CD14-positive monocyte (primary cell): ENCODE measurements around the gene LCNL1. TPM values are rescaled to one million over a fixed set of nuclear protein-coding genes. Genes with fewer than 3 reads are reported as not detected.
"Not testable (repeated sequence)": the region's sequence is repeated elsewhere in the genome, so short reads cannot be mapped to it uniquely, and the experiment has no call there.

Experiments
- DNase-seq, 3 donors: peaks; one replicate each; pipeline ENCODE4 v3.0.0-alpha.2; 2011 to 2022
- H2AFZ ChIP-seq: 2 replicates; pipeline ENCODE4 v1.6.0; 2012; ENCODE audit warnings: mild to moderate bottlenecking, low read depth, low read length, inconsistent platforms; ENCODE audit not compliant: insufficient read depth, poor library complexity, severe bottlenecking
- H3K27ac ChIP-seq, 2 donors: 1 replicate in 1 of 2; 2 replicates in 1 of 2; pipeline ENCODE4 v1.5.1; 2012 to 2013; ENCODE audit warnings: low read length in 2 of 2, control low read depth in 1 of 2, inconsistent platforms in 1 of 2, low read depth in 1 of 2, mild to moderate bottlenecking in 1 of 2
- H3K27me3 ChIP-seq, 2 donors: one replicate each; pipeline versions ENCODE4 v1.6.0 to v1.6.1; 2011 to 2013; ENCODE audit warnings: low read length in 2 of 2; ENCODE audit not compliant: control insufficient read depth in 2 of 2, insufficient read depth in 2 of 2
- H3K36me3 ChIP-seq, 2 donors: replicated peaks in 1 of 2; 1 replicate in 1 of 2; 2 replicates in 1 of 2; pipeline versions ENCODE4 v1.5.1 to v1.6.1; 2012 to 2013; ENCODE audit warnings: low read length in 2 of 2, control low read depth in 1 of 2, inconsistent platforms in 1 of 2, mild to moderate bottlenecking in 1 of 2; ENCODE audit not compliant: insufficient read depth in 2 of 2, control insufficient read depth in 1 of 2
- H3K4me1 ChIP-seq, 2 donors: 1 replicate in 1 of 2; 2 replicates in 1 of 2; pipeline versions ENCODE4 v1.5.1 to v1.6.1; 2012 to 2013; ENCODE audit warnings: low read length in 2 of 2, control low read depth in 1 of 2, inconsistent platforms in 1 of 2, mild to moderate bottlenecking in 1 of 2, moderate library complexity in 1 of 2; ENCODE audit not compliant: insufficient read depth in 2 of 2, control insufficient read depth in 1 of 2
- H3K4me2 ChIP-seq: replicated peaks from 2 replicates; pipeline ENCODE3; 2012; ENCODE audit warnings: low read length, moderate library complexity, mild to moderate bottlenecking; ENCODE audit not compliant: poor library complexity, severe bottlenecking; ENCODE audit errors: extremely low read depth
- H3K4me3 ChIP-seq, 3 experiments: fragments of 200-600 bp in 1 of 3; sonication (generic) in 1 of 3; replicated peaks in 1 of 3; 1 replicate in 2 of 3; 2 replicates in 1 of 3; pipeline ENCODE4 v1.5.1; 2011 to 2013; ENCODE audit warnings: low read length in 3 of 3, mild to moderate bottlenecking in 3 of 3, control low read depth in 2 of 3, low read depth in 2 of 3, inconsistent platforms in 1 of 3, moderate library complexity in 1 of 3
- H3K79me2 ChIP-seq: 2 replicates; pipeline ENCODE4 v1.6.0; 2012; ENCODE audit warnings: mild to moderate bottlenecking, control low read depth, inconsistent platforms, low read length, moderate library complexity; ENCODE audit not compliant: insufficient read depth
- H3K9ac ChIP-seq: 2 replicates; pipeline ENCODE4 v1.6.0; 2017; ENCODE audit warnings: low read length, mild to moderate bottlenecking; ENCODE audit not compliant: insufficient read depth, poor library complexity, severe bottlenecking
- H3K9me3 ChIP-seq, 2 donors: replicated peaks in 1 of 2; 1 replicate in 1 of 2; 2 replicates in 1 of 2; pipeline versions ENCODE4 v1.5.1 to v1.6.1; 2012 to 2013; ENCODE audit warnings: low read length in 2 of 2, control low read depth in 1 of 2; ENCODE audit not compliant: control insufficient read depth in 1 of 2, insufficient read depth in 1 of 2
- H4K20me1 ChIP-seq: 2 replicates; pipeline ENCODE4 v1.6.0; 2012; ENCODE audit warnings: mild to moderate bottlenecking, low read length, control low read depth, moderate library complexity; ENCODE audit not compliant: insufficient read depth
- H3K27ac Mint-ChIP-seq, 7 donors: one replicate each; pipeline ENCODE4 v1.8.0; 2020; ENCODE audit warnings: mild to moderate bottlenecking in 7 of 7, mixed read lengths in 7 of 7, moderate library complexity in 6 of 7, inconsistent platforms in 2 of 7
- H3K27me3 Mint-ChIP-seq, 3 donors: one replicate each; pipeline ENCODE4 v1.8.0; 2021 to 2022; ENCODE audit warnings: low read depth in 3 of 3, mild to moderate bottlenecking in 3 of 3, mixed read lengths in 3 of 3, moderate library complexity in 3 of 3, inconsistent platforms in 1 of 3
- H3K36me3 Mint-ChIP-seq, 2 donors: one replicate each; pipeline ENCODE4 v1.8.0; 2020; ENCODE audit warnings: mixed read lengths in 2 of 2, inconsistent platforms in 1 of 2, mild to moderate bottlenecking in 1 of 2
- H3K4me1 Mint-ChIP-seq: one replicate; pipeline ENCODE4 v1.8.0; 2020; ENCODE audit warnings: mild to moderate bottlenecking, mixed read lengths
- H3K4me3 Mint-ChIP-seq, 2 donors: one replicate each; pipeline ENCODE4 v1.8.0; 2020; ENCODE audit warnings: mild to moderate bottlenecking in 2 of 2, mixed read lengths in 2 of 2, moderate library complexity in 1 of 2
- H3K9me3 Mint-ChIP-seq, 7 donors: one replicate each; pipeline ENCODE4 v1.8.0; 2020 to 2022; ENCODE audit warnings: mixed read lengths in 7 of 7, mild to moderate bottlenecking in 6 of 7, moderate library complexity in 6 of 7, inconsistent platforms in 2 of 7
- CTCF ChIP-seq: fragments of 200-600 bp; IDR thresholded peaks from one replicate; pipeline ENCODE4 v1.8.0; 2022; ENCODE audit warnings: antibody characterized with exemption, mild to moderate bottlenecking
- WGBS: methylation state at CpG from one replicate; pipeline ENCODE4 v1.1.5; 2013; ENCODE audit warnings: missing lambda C conversion rate; ENCODE audit not compliant: insufficient coverage; 5-methylcytosine and 5-hydroxymethylcytosine counted together
- intact Hi-C, 2 donors: fragments of 100-400 bp; cut with micrococcal nuclease; formaldehyde crosslinking; loops; one replicate each; pipeline versions ENCODE4 v1.15.0 to v1.15.1; 2023
- polyA plus RNA-seq, 3 donors: library from polyadenylated mRNA; depleted of rRNA in 1 of 3; unstranded in 2 of 3; stranded (reverse) in 1 of 3; fragments of 300-500 nt in 2 of 3; fragments of >200 nt in 1 of 3; fragmentation: Illumina TruSeq in 2 of 3; gene quantifications; 1 replicate in 2 of 3; 2 replicates in 1 of 3; pipeline ENCODE4 v1.2.3, GENCODE V29; 2012 to 2021

LCNL1 gene
- polyA plus RNA-seq, 3 donors = 0.04 TPM; not detected in 2

GRCh38 chr9:137004285-137004684, 21.5 kb downstream of the LCNL1 start:
- DNase-seq, H4K20me1 ChIP-seq, H3K36me3 ChIP-seq, H2AFZ ChIP-seq, H3K36me3 Mint-ChIP-seq, H3K9me3 ChIP-seq, H3K79me2 ChIP-seq, H3K4me3 ChIP-seq, H3K4me2 ChIP-seq, intact Hi-C loops, H3K27me3 ChIP-seq, H3K27me3 Mint-ChIP-seq, H3K9ac ChIP-seq, H3K4me3 Mint-ChIP-seq, H3K27ac Mint-ChIP-seq, H3K27ac ChIP-seq: not testable (repeated sequence)
- H3K4me1 ChIP-seq = peaks cover 29 to 30% of the 10 kb centered on the region in 2 donors
- TF ChIP-seq CTCF = peak; percentile 71
- Mint-ChIP-seq H3K4me1 (peaks cover 30% of the 10 kb centered on the region), H3K9me3 (peaks cover 4 to 16% (median 7%) of the 10 kb centered on the region in 7 donors)
- 21% methylated on average over 9 of the region's 17 CpGs for WGBS

GRCh38 chr9:137006116-137007003, 23.6 kb downstream of the LCNL1 start:
- Mint-ChIP-seq H3K27me3 (peaks cover 4 to 8% (median 5%) of the 10 kb centered on the region in 3 donors), H3K27ac (peak overlapping the region in 1 of 7 donors; percentile 38), H3K36me3 (peaks cover 2 to 7% of the 10 kb centered on the region in 2 donors), H3K4me1 (peaks cover 10% of the 10 kb centered on the region), H3K4me3 (no peak overlapping the region), H3K9me3 (peaks cover 4 to 16% (median 7%) of the 10 kb centered on the region in 7 donors)
- TF ChIP-seq CTCF = no peak
- Histone ChIP-seq H3K4me3 (no peak overlapping the region), H2AFZ (no peak overlapping the region), H4K20me1 (no peaks in the 10 kb centered on the region), H3K36me3 (no peaks in the 10 kb centered on the region), H3K4me1 (peaks cover 8 to 9% of the 10 kb centered on the region in 2 donors), H3K9ac (no peak overlapping the region), H3K27ac (no peak overlapping the region), H3K9me3 (peaks cover 0 to 10% of the 10 kb centered on the region in 2 donors), H3K4me2 (no peak overlapping the region), H3K27me3 (no peaks in the 10 kb centered on the region), H3K79me2 (no peaks in the 10 kb centered on the region)
- DNase-seq = no peak
- intact Hi-C loops = no loop called here
- 36% methylated on average over 21 of the region's 24 CpGs for WGBS
